Measurements from ENCODE around the gene TP63.

DNA sequence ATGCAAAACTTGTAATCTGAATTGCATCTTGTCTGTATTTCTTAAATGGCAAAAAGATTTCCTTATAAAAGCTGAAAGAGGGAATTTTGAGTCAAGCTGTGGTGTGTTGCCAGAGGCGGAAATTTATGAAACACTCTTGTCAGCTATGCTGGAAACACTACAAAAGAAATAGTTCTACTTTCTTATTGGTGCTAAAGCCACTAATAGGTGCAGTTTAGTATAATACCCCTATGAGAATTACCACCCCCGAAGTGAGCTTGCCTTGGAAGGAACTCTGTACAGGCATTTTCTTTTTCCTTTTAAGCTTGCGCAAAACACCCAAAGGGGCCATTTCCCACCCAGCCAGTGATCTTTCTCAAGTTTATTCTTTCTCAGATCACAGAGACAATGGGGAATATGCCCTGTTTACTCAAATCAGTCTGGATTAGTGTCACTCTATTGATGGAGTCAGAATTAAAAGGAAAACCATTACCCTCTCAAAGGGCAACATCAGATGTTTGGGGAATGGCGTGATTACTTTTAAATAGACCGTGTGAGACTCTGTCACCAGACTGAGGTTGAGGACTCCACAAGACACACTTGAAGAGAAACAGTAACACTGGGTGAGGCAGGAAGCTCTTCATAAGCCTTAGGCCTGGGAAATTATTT is 166.0 kb downstream of the TP63 start:
- TF ChIP-seq, protein P1, sequence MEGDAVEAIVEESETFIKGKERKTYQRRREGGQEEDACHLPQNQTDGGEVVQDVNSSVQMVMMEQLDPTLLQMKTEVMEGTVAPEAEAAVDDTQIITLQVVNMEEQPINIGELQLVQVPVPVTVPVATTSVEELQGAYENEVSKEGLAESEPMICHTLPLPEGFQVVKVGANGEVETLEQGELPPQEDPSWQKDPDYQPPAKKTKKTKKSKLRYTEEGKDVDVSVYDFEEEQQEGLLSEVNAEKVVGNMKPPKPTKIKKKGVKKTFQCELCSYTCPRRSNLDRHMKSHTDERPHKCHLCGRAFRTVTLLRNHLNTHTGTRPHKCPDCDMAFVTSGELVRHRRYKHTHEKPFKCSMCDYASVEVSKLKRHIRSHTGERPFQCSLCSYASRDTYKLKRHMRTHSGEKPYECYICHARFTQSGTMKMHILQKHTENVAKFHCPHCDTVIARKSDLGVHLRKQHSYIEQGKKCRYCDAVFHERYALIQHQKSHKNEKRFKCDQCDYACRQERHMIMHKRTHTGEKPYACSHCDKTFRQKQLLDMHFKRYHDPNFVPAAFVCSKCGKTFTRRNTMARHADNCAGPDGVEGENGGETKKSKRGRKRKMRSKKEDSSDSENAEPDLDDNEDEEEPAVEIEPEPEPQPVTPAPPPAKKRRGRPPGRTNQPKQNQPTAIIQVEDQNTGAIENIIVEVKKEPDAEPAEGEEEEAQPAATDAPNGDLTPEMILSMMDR (IDR thresholded peaks at IDR 0.05; ENCODE audit: insufficient read depth, low read length) = no peak
- TF ChIP-seq GABPA (IDR thresholded peaks at IDR 0.05; ENCODE audit: low read depth) (no peak), POLR2AphosphoS5 (IDR thresholded peaks at IDR 0.05; ENCODE audit: low read depth) (no peak)
